DND-41 (cell line): ENCODE measurements around the gene WDPCP.

ENCODE experiments used
- ATAC-seq: fragments of 200-7000 bp; cut with Tn5 transposase; 3 replicates; pipeline ENCODE4 v1.9.1; 2021; ENCODE audit warnings: low read depth; ENCODE audit not compliant: insufficient read depth
- DNase-seq: peaks from one replicate; pipeline ENCODE4 v3.0.0-alpha.2; 2020
- H2AFZ ChIP-seq: 2 replicates; pipeline ENCODE4 v1.6.0; 2012; ENCODE audit warnings: low read depth, low read length
- H3K27ac ChIP-seq: 2 replicates; pipeline ENCODE4 v1.5.1; 2012; ENCODE audit warnings: low read length, inconsistent platforms
- H3K27me3 ChIP-seq: fragments of 200-600 bp; sonication (generic); 2 replicates; pipeline ENCODE4 v1.6.0; 2012; ENCODE audit warnings: low read length, mild to moderate bottlenecking, inconsistent platforms; ENCODE audit not compliant: insufficient read depth, poor library complexity
- H3K36me3 ChIP-seq: 2 replicates; pipeline ENCODE4 v1.5.1; 2012; ENCODE audit warnings: low read length, inconsistent platforms; ENCODE audit not compliant: insufficient read depth
- H3K4me1 ChIP-seq: 2 replicates; pipeline ENCODE4 v1.5.1; 2012; ENCODE audit warnings: mild to moderate bottlenecking, low read length; ENCODE audit not compliant: insufficient read depth
- H3K4me2 ChIP-seq: 2 replicates; pipeline ENCODE4 v1.6.0; 2012; ENCODE audit warnings: mild to moderate bottlenecking, moderate library complexity, low read length, inconsistent platforms; ENCODE audit not compliant: insufficient read depth
- H3K4me3 ChIP-seq, 2 experiments: fragments of 200-600 bp in 1 of 2; shearing (Covaris generic) in 1 of 2; 2 replicates each; pipeline ENCODE4 v1.5.1; 2012 to 2016; ENCODE audit warnings: inconsistent platforms in 2 of 2, low read length in 2 of 2, mild to moderate bottlenecking in 2 of 2, low read depth in 1 of 2, moderate library complexity in 1 of 2
- H3K79me2 ChIP-seq: 2 replicates; pipeline ENCODE4 v1.6.0; 2012; ENCODE audit warnings: low read length, inconsistent platforms; ENCODE audit not compliant: insufficient read depth
- H3K9ac ChIP-seq: 2 replicates; pipeline ENCODE4 v1.6.0; 2012; ENCODE audit warnings: low read depth, mild to moderate bottlenecking, inconsistent platforms, low read length, moderate library complexity
- H3K9me3 ChIP-seq: 2 replicates; pipeline ENCODE4 v1.5.1; 2012; ENCODE audit warnings: low read length, moderate library complexity, mild to moderate bottlenecking, inconsistent platforms; ENCODE audit not compliant: insufficient read depth, severe bottlenecking
- H4K20me1 ChIP-seq: 2 replicates; pipeline ENCODE4 v1.6.0; 2012; ENCODE audit warnings: low read length; ENCODE audit not compliant: insufficient read depth
- EZH2 ChIP-seq: IDR thresholded peaks from 3 replicates; pipeline ENCODE4 v1.6.1; 2012; ENCODE audit warnings: borderline replicate concordance, low read depth, mild to moderate bottlenecking, moderate library complexity, low read length, inconsistent platforms; ENCODE audit not compliant: severe bottlenecking
- TF ChIP-seq, protein P1 (sequence below): IDR thresholded peaks from 2 replicates; pipeline ENCODE4 v1.5.1; 2012; ENCODE audit warnings: borderline replicate concordance, low read length, moderate library complexity, mild to moderate bottlenecking; ENCODE audit not compliant: poor library complexity, severe bottlenecking; ENCODE audit errors: extremely low read depth

Gene WDPCP

DNA sequence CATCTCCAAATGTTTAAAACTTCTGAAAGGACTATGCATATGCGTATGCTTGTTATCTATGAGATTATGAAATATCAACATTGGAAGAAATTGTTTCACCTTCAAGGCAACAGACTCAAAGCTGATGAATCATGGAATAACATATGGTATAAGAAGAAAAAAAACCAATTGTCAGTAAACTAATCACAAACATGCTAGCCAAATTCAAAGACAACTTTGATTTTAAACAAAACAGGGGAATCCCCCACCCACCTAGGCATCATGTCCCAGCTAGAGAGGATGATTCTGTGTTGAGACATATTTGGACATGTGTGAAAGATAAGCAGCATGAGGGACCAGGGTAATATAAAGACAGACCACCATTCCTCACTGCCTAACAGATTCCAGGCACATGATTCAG lies 147.7 kb downstream of the WDPCP start:
- H3K4me1 ChIP-seq, result no peaks in the 10 kb centered on the region
- no peak overlapping the region for H3K9ac ChIP-seq
- no peaks in the 10 kb centered on the region for H3K9me3 ChIP-seq
- H3K4me2 ChIP-seq, result no peak overlapping the region
- no peak overlapping the region for H2AFZ ChIP-seq
- DNase-seq, result no peak
- no peaks in the 10 kb centered on the region for H3K27me3 ChIP-seq
- no peak overlapping the region for H3K4me3 ChIP-seq
- no peak for ATAC-seq
- no peaks in the 10 kb centered on the region for H3K79me2 ChIP-seq
- no peaks in the 10 kb centered on the region for H4K20me1 ChIP-seq
- H3K27ac ChIP-seq, result no peak overlapping the region
- TF ChIP-seq EZH2, result no peak
- TF ChIP-seq, protein P1, sequence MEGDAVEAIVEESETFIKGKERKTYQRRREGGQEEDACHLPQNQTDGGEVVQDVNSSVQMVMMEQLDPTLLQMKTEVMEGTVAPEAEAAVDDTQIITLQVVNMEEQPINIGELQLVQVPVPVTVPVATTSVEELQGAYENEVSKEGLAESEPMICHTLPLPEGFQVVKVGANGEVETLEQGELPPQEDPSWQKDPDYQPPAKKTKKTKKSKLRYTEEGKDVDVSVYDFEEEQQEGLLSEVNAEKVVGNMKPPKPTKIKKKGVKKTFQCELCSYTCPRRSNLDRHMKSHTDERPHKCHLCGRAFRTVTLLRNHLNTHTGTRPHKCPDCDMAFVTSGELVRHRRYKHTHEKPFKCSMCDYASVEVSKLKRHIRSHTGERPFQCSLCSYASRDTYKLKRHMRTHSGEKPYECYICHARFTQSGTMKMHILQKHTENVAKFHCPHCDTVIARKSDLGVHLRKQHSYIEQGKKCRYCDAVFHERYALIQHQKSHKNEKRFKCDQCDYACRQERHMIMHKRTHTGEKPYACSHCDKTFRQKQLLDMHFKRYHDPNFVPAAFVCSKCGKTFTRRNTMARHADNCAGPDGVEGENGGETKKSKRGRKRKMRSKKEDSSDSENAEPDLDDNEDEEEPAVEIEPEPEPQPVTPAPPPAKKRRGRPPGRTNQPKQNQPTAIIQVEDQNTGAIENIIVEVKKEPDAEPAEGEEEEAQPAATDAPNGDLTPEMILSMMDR, result no peak
- no peaks in the 10 kb centered on the region; the same call in 1 of the 2 replicates for H3K36me3 ChIP-seq

DNA sequence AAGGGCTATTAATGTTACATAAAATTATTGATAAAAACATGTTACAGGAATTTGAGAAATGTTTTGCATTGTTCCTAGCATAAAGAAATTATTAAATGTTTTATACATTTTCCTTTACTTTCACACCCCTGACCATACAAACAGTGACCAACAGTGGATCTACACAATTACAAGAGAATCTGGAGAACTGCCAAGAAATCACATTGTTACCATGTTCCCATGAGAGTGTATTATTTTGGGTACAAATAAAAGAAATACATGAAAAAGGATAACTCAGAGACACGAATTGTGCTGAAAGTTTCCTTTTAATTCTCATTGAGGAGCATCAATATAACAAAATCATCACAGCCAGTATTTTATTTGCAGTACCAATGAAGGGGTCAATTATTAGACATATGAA lies 150.1 kb downstream of the WDPCP start:
- DNase-seq, result no peak
- Histone ChIP-seq H3K4me3 (no peak overlapping the region), H4K20me1 (no peaks in the 10 kb centered on the region), H3K27ac (no peak overlapping the region), H3K36me3 (no peaks in the 10 kb centered on the region; the same call in 1 of the 2 replicates), H3K9ac (no peak overlapping the region), H3K79me2 (no peaks in the 10 kb centered on the region), H3K27me3 (no peaks in the 10 kb centered on the region), H2AFZ (no peak overlapping the region), H3K4me2 (no peak overlapping the region), H3K4me1 (no peaks in the 10 kb centered on the region), H3K9me3 (no peaks in the 10 kb centered on the region)
- no peak for ATAC-seq
- no peak for TF ChIP-seq EZH2
- TF ChIP-seq, protein P1, result no peak

DNA sequence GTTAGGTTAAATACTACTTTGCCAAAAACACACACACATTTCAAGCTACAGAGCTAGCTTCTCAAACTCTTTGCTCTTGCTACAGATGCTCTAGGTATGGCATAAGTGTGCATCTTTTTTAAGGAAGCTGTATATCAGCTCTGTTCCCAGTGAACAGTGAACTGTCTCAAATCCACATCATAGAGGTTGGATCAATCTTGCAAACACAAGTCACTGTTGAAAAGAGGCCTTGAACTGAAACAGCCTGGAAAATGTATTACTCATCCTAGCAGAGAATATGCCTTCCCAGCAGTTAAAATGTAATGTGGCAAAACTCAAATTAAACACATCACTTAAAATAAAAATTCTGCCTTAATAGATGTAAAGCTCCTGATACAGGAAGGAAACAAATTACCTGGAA lies 151.8 kb downstream of the WDPCP start:
- H3K4me2 ChIP-seq, result no peak overlapping the region
- TF ChIP-seq, protein P1, result no peak
- no peak for TF ChIP-seq EZH2
- ATAC-seq, result no peak
- H2AFZ ChIP-seq, result no peak overlapping the region
- no peak overlapping the region for H3K4me3 ChIP-seq
- no peaks in the 10 kb centered on the region for H3K9me3 ChIP-seq
- H4K20me1 ChIP-seq, result no peaks in the 10 kb centered on the region
- H3K27ac ChIP-seq, result no peak overlapping the region
- H3K9ac ChIP-seq, result no peak overlapping the region
- H3K36me3 ChIP-seq, result no peaks in the 10 kb centered on the region; the same call in 1 of the 2 replicates
- H3K79me2 ChIP-seq, result no peaks in the 10 kb centered on the region
- no peaks in the 10 kb centered on the region for H3K4me1 ChIP-seq
- DNase-seq, result no peak
- no peaks in the 10 kb centered on the region for H3K27me3 ChIP-seq

DNA sequence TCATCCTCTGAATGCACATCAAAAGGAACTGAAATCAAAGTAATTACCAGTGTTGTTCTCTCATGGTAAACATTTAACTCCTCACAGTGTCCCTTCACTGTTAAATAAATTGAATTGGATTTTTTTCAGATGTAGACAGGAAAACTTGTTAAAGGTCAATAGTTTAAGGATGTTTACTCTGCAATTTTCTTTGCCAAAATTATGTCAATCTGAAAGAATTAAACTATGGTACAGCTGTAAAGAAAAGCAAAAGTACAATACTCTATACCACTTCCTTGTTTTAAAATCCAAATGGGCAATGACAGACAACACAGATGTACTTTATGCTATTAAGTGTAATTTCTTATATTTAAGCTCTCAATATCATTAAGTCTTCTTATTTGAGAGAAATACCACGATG lies 153.2 kb downstream of the WDPCP start:
- no peaks in the 10 kb centered on the region; the same call in 1 of the 2 replicates for H3K36me3 ChIP-seq
- H3K27me3 ChIP-seq, result no peaks in the 10 kb centered on the region
- DNase-seq (no peak), ATAC-seq (no peak)
- no peak overlapping the region for H3K9ac ChIP-seq
- no peaks in the 10 kb centered on the region for H3K4me1 ChIP-seq
- H3K9me3 ChIP-seq, result no peaks in the 10 kb centered on the region
- H3K79me2 ChIP-seq, result no peaks in the 10 kb centered on the region
- H3K27ac ChIP-seq, result no peak overlapping the region
- H2AFZ ChIP-seq, result no peak overlapping the region
- H3K4me3 ChIP-seq, result no peak overlapping the region
- no peaks in the 10 kb centered on the region for H4K20me1 ChIP-seq
- TF ChIP-seq EZH2, result no peak
- TF ChIP-seq, protein P1, result no peak
- no peak overlapping the region for H3K4me2 ChIP-seq
